Subcutaneous adipose tissue (tissue), 4 donors: ENCODE measurements around the gene FOXN1. TPM values are rescaled to one million over a fixed set of nuclear protein-coding genes. Genes with fewer than 3 reads are reported as not detected.

Source experiments
- total RNA-seq, 4 donors: library from RNA; depleted of rRNA; stranded (reverse); fragments of >200 nt; gene quantifications; one replicate each; pipeline ENCODE4 v1.1.0, GENCODE V29; 2016
- TF ChIP-seq, protein P1 (sequence below): fragments of 450-650 bp; IDR thresholded peaks from one replicate; pipeline ENCODE4 v1.5.1; 2016; ENCODE audit warnings: low read depth, mild to moderate bottlenecking, control low read depth, antibody characterized with exemption, moderate library complexity

FOXN1 gene
- total RNA-seq, 4 donors from 2014 or later = not detected

DNA sequence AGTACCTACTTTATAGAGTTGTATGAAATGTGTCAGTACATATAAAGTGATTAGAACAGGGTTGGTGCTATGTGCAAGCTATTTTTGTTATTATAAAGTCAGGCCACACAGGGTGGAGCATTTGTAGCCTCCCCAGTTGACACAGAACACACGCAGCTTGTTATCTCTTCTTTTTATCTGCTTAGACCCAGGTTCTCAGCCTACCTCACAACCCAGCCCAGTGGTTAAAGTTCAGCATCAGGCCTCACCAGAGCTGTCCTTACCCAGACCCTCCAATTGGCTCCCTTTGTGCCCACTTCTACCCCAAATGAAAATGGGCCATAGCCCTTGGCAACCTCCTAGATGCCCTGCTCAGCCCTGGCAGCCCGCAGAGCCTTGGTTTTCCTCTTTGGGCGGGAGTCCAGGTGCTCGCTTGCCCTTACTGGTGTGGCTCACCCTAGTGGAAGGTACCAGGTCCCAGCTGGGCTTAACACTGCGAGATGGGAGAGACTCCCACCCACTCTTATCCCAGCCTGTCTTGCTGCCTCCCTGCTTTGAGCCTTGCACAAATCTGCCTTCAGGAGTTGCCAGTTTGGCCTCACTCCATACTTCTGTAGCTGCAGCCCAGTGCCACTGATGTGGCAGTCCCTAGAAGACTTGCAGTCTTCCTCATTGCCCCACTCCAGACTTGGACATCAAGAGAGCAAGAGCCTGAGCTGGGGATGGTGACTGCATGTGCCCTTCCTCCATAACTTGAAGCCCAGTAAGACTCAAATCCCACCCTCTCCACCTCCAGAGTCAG, 66.3 kb downstream of the FOXN1 start:
- TF ChIP-seq, protein P1, sequence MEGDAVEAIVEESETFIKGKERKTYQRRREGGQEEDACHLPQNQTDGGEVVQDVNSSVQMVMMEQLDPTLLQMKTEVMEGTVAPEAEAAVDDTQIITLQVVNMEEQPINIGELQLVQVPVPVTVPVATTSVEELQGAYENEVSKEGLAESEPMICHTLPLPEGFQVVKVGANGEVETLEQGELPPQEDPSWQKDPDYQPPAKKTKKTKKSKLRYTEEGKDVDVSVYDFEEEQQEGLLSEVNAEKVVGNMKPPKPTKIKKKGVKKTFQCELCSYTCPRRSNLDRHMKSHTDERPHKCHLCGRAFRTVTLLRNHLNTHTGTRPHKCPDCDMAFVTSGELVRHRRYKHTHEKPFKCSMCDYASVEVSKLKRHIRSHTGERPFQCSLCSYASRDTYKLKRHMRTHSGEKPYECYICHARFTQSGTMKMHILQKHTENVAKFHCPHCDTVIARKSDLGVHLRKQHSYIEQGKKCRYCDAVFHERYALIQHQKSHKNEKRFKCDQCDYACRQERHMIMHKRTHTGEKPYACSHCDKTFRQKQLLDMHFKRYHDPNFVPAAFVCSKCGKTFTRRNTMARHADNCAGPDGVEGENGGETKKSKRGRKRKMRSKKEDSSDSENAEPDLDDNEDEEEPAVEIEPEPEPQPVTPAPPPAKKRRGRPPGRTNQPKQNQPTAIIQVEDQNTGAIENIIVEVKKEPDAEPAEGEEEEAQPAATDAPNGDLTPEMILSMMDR = no peak

DNA sequence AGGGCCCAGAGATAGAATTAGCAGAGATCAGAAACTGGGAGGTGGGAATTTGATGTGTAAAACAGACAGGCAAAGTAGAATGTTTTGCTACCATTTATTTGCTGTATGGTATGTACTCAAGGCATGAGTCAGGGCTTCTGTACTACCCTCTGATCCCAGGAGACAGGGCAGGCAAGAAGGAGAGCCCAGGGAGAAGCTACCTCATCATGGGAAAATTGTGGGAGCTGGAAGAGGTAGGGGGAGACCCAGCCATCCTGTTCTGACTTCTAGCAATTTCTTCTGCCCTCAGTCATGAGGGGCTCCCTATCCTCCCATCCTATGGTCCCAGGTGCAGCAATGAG, 66.9 kb downstream of the FOXN1 start:
- TF ChIP-seq, protein P1 = no peak

DNA sequence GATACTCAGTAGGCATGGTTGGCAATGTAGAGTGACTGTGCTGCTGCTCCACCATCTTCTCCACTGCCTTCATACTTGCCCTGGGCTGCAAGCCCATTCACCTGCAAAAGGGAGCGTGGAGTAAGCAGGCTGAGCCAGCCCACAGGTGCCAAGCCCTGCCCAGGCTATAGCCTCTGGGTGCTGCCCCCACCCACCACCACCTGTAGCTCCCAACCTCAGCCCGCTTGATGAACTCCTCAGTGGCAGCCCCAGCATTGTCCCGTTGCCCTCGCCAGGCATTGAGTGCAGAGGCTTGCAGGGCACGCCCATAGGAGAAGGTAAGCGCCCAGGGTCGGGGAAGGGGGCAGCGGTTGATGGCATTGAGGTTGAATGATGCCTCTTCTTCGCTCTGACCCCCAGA, 67.4 kb downstream of the FOXN1 start:
- TF ChIP-seq, protein P1 = no peak

DNA sequence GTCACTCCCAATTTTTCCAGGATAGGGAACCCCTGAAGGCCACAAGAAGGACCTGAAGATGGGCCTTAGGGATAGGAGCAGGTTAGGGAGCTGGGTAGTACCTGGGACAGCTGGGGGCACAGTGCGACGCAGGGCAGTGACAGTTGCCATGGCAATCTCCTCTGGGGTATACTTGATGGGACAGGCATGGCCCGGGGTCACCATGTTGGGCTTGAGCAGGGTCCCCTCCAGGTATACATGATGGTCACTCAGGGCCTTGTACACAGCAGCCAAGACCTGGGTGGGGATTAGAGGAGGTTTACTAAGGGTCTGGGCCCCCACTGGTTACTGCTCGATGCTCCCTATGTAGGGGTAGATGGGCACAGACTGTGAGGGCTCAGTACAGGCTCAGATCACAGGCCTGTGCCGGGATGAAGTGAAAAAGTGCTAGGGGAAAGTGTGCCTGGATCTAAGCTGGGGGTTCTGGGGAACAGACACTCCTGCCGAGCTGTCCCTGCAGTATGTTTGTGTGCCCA, 67.9 kb downstream of the FOXN1 start:
- TF ChIP-seq, protein P1 = no peak

DNA sequence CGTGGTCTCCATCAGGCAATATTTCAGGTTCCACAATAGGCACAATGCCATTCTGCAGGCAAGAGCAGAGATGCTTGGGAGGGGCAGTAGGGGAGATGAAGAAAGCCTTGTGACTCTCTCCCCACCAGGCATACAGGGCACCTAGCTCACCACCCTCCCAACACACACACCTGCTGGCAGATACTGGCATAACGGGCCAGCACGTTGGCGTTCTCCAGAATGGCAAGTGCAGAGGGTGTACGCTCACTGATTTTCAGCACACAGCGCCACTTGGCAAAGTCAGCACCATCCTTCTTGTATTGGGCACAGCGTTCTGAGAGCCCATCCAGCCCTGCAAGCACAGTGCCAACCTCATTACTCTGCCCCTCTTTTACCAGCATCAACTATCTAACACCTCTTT, 68.4 kb downstream of the FOXN1 start:
- TF ChIP-seq, protein P1 = no peak

DNA sequence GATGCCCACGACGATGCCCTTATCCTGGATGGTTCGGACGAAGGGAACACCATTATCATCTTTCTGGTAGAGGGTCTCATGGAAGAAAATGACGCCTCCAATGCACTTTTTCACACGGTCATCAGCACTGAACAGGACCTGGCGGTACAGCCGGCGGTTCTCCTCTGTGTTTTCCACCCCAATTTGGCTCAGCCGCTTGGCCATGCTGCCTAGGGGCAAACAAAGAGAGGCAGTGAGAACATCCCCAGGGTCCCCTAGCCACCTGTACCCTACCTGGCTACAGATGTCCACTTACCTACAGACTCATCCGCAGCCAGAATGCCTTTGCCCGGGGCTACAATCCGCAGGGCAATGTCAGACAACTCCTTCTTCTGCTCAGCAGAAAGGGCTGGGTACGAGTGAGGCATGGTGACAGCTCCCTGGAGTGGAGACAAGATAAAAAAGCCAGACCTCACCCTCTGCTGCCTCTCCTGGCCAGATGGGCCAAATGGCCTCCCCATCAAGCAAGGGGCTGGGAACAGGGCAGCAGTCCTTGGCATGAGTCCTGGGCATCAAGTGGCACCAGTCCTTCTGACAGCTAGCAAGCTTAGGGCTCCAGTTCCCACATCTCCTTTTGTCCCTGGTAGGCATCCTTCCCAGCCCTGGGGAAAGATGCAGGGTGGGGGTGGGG, 69.1 kb downstream of the FOXN1 start:
- TF ChIP-seq, protein P1 = no peak

DNA sequence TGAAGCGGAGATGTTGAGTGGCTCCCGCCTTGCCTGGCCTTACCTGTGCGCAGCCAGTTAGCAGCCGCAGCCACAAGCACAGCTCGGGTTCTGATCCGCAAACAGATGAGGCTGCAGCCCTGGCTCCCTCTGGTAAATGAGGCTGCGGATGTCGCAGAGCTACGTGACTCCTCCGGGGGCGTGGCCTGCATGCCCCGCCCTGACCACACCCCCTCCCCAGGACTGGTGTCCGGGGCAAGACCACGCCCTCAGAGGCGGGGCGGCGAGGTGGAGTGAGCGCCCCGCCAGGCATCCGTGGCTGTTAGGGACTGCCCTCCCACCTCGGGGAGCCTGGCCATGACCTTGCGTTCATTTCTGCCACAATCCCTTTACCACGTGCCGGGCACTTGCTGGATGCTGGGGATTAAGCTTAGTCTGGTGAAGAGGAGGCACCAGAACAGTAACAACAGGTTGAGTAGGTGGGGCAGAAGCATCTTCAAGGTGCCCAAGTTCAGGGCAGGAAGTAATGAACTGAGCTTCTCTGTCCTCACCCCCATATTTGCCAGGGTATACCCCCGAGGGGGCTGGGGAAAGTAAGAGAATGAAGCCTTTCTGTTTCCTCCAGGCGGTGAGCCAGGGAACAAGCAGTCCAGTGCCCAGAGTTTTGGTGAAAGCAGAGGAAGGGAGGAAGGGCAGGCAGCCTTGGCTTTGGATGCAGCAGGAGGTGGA, 70.8 kb downstream of the FOXN1 start, which contains the start of gene ALDOC:
Gene ALDOC, minus strand, starts transcription at position 138 of the 708 bp plus-strand sequence. CDS start 1,363 bp downstream, outside the sequence.
- TF ChIP-seq, protein P1 = no peak
